Mucosa of descending colon (tissue), 3 donors: ENCODE measurements around the gene APRT. TPM values are rescaled to one million over a fixed set of nuclear protein-coding genes. Genes with fewer than 3 reads are reported as not detected.

Experiments used
- ATAC-seq: fragments of 200-7000 bp; cut with Tn5 transposase; one replicate; pipeline ENCODE4 v1.9.1; 2020; ENCODE audit warnings: mild to moderate bottlenecking, moderate library complexity
- DNase-seq, 3 donors: peaks; one replicate each; pipeline ENCODE4 v3.0.0-alpha.2; 2020
- H3K36me3 ChIP-seq: fragments of 200-600 bp; one replicate; pipeline ENCODE4 v1.8.0; 2021; ENCODE audit warnings: low read depth, mild to moderate bottlenecking
- H3K4me1 ChIP-seq: fragments of 200-600 bp; one replicate; pipeline ENCODE4 v1.8.0; 2021; ENCODE audit warnings: low read depth, mild to moderate bottlenecking
- H3K4me3 ChIP-seq: fragments of 200-600 bp; one replicate; pipeline ENCODE4 v1.8.0; 2021; ENCODE audit warnings: mild to moderate bottlenecking
- H3K9me3 ChIP-seq: fragments of 200-600 bp; one replicate; pipeline ENCODE4 v1.8.0; 2021; ENCODE audit warnings: mild to moderate bottlenecking
- CTCF ChIP-seq: fragments of 200-600 bp; IDR thresholded peaks from one replicate; pipeline ENCODE4 v1.8.0; 2022; ENCODE audit warnings: antibody characterized with exemption, mild to moderate bottlenecking
- intact Hi-C, 2 donors: fragments of 100-400 bp; cut with DNase I in 1 of 2; cut with micrococcal nuclease in 1 of 2; formaldehyde crosslinking; loops; one replicate each; pipeline versions ENCODE4 v1.11.0 to v1.11.1; 2022; cut with DNase I, micrococcal nuclease
- total RNA-seq, 3 donors: library from RNA; stranded (reverse); fragmentation: NEBNext Ultra II Directional in 2 of 3; extraction: Animal tissue kit (Norgen Biotek cat#: 25700) in 2 of 3; gene quantifications; one replicate each; pipeline versions ENCODE4 v1.2.1 to v1.2.4, GENCODE V29; 2021 to 2023
- donor health status: DM: no; HTN: no; CAD: no; lungs with moderate emphysema.
- donor health status: DM: no; HTN: no; CAD: no.
- donor health status: DM: no; HTN: yes; CAD: no.

The APRT gene
- total RNA-seq, 3 donors from 2014 or later, result 76.5 to 185 (median 113) TPM

GRCh38 chr16:88812513-88813268 is 963 bp upstream of the APRT start:
- no peak for ATAC-seq
- H3K4me3 ChIP-seq, result no peak overlapping the region
- H3K36me3 ChIP-seq, result no peaks in the 10 kb centered on the region
- no peak for TF ChIP-seq CTCF
- DNase-seq, result peak; percentile 57 to 77 (median 72)
- H3K4me1 ChIP-seq, result peaks cover 25% of the 10 kb centered on the region
- intact Hi-C loops, result no loop called here
- no peaks in the 10 kb centered on the region for H3K9me3 ChIP-seq

GRCh38 chr16:88810912-88811768 is 588 bp downstream of the APRT start:
- intact Hi-C loops, result no loop called here
- Histone ChIP-seq H3K9me3 (no peaks in the 10 kb centered on the region), H3K4me1 (peaks cover 24% of the 10 kb centered on the region), H3K36me3 (no peaks in the 10 kb centered on the region), H3K4me3 (peak overlapping the region; percentile 29)
- ATAC-seq (peak; percentile 74), DNase-seq (peak; percentile 79 to 88 (median 88))
- no peak for TF ChIP-seq CTCF

- ATAC-seq (no peak), DNase-seq (peak in 2 of 3 donors; percentile 43 to 62)
- Histone ChIP-seq H3K4me1 (peaks cover 22% of the 10 kb centered on the region), H3K4me3 (no peak overlapping the region), H3K9me3 (no peaks in the 10 kb centered on the region), H3K36me3 (no peaks in the 10 kb centered on the region)
- intact Hi-C loops, result no loop called here
- TF ChIP-seq CTCF, result no peak
Measured at GRCh38 chr16:88810166-88810911, 1.4 kb downstream of the APRT start.

- ATAC-seq, result no peak
- Histone ChIP-seq H3K36me3 (no peaks in the 10 kb centered on the region), H3K4me1 (peaks cover 25% of the 10 kb centered on the region), H3K4me3 (no peak overlapping the region), H3K9me3 (no peaks in the 10 kb centered on the region)
- no peak for DNase-seq
- TF ChIP-seq CTCF, result no peak
- intact Hi-C loops, result no loop called here
Measured at GRCh38 chr16:88809676-88810165, 2.0 kb downstream of the APRT start.

GRCh38 chr16:88809068-88809675 is 2.6 kb downstream of the APRT start:
- ATAC-seq (no peak), DNase-seq (no peak)
- H3K4me3 ChIP-seq, result no peak overlapping the region
- intact Hi-C loops, result no loop called here
- TF ChIP-seq CTCF, result no peak
- no peaks in the 10 kb centered on the region for H3K36me3 ChIP-seq
- H3K4me1 ChIP-seq, result peaks cover 31% of the 10 kb centered on the region
- no peaks in the 10 kb centered on the region for H3K9me3 ChIP-seq
